ENCODE data around the gene OR5AL1. TPM values are rescaled to one million over a fixed set of nuclear protein-coding genes. Genes with fewer than 3 reads are reported as not detected.

OR5AL1 gene
- total RNA-seq, 3 donors from 2014 or later: not detected

DNA sequence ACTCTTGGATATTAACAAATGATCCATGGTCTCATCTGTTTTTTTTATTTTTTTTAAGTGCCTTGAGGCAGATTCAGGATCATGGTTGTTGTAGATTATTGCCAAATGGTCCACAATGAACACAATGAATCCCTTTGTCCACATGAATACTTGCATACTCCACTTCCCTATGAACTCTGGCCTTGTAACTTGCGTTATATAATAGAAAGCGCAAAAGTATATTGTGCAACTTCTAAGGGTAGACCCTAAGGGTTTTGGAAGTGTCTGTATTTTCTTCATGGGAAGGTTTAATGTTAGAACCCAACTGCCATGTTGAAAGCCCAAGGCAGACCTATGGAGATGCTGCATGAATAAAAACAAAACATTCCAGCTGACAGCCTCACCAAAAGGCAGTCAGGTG is 8.1 kb upstream of the OR5AL1 start:
- Histone ChIP-seq H3K36me3 (no peaks in the 10 kb centered on the region), H3K9me3 (no peaks in the 10 kb centered on the region), H3K27ac (no peak overlapping the region), H3K4me3 (no peak overlapping the region), H3K4me1 (no peaks in the 10 kb centered on the region), H3K27me3 (no peaks in the 10 kb centered on the region)
- intact Hi-C loops (cut with DNase I; ENCODE audit: low total_unique reads): no loop called here
- TF ChIP-seq POLR2A (IDR thresholded peaks at IDR 0.05) (no peak), POLR2AphosphoS5 (IDR thresholded peaks at IDR 0.05) (no peak)
- TF ChIP-seq, protein P1, sequence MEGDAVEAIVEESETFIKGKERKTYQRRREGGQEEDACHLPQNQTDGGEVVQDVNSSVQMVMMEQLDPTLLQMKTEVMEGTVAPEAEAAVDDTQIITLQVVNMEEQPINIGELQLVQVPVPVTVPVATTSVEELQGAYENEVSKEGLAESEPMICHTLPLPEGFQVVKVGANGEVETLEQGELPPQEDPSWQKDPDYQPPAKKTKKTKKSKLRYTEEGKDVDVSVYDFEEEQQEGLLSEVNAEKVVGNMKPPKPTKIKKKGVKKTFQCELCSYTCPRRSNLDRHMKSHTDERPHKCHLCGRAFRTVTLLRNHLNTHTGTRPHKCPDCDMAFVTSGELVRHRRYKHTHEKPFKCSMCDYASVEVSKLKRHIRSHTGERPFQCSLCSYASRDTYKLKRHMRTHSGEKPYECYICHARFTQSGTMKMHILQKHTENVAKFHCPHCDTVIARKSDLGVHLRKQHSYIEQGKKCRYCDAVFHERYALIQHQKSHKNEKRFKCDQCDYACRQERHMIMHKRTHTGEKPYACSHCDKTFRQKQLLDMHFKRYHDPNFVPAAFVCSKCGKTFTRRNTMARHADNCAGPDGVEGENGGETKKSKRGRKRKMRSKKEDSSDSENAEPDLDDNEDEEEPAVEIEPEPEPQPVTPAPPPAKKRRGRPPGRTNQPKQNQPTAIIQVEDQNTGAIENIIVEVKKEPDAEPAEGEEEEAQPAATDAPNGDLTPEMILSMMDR (IDR thresholded peaks at IDR 0.05): no peak
- DNase-seq (ENCODE audit: low spot score in 2 of 2): no peak

DNA sequence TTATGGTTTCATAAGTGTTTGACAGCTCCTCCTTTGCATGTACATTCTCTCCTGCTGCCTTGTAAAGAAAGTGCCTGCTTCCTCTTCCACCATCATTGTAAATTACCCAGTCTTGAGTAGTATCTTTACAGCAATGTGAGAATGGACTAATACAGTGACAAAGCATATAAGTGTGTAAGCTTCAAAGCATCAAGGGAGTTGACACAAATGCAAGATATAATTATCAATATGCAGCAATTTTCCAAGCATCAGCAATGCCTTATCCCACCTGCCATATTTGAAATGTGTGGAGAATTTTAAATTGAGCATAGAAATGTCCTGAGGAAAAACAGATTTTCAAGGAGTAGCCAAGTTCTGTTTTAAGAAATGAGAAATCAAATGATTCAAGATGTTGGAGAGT is 1.7 kb upstream of the OR5AL1 start:
- intact Hi-C loops (cut with DNase I; ENCODE audit: low total_unique reads): no loop called here
- TF ChIP-seq, protein P1 (IDR thresholded peaks at IDR 0.05): no peak
- no peak for TF ChIP-seq POLR2AphosphoS5 (IDR thresholded peaks at IDR 0.05)
- no peak for TF ChIP-seq POLR2A (IDR thresholded peaks at IDR 0.05)
- Histone ChIP-seq H3K9me3 (no peaks in the 10 kb centered on the region), H3K27ac (no peak overlapping the region), H3K4me1 (no peaks in the 10 kb centered on the region), H3K36me3 (no peaks in the 10 kb centered on the region), H3K27me3 (no peaks in the 10 kb centered on the region), H3K4me3 (no peak overlapping the region)
- DNase-seq (ENCODE audit: low spot score in 2 of 2): no peak

DNA sequence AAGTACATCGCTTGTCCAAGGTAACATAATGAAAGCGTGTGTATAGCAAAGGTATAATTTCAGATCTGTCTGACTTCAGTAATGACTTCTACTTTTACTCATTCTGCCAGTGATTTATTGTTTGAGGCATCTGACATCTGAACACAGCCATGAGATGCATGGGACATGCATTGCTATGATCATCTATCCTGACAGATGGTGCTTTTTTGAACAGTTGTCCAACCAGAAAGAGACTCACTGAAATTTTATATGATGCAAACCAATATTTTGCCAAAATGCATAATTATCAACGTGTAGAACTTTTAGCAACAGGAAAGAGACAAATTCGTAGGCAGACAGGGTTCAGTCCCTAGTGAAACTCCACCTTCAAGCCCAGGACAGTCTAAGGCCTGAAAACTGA is 41.0 kb downstream of the OR5AL1 start:
- no peak overlapping the region for H3K4me3 ChIP-seq
- no peaks in the 10 kb centered on the region for H3K36me3 ChIP-seq
- no peaks in the 10 kb centered on the region for H3K27me3 ChIP-seq
- no peak for TF ChIP-seq POLR2A (IDR thresholded peaks at IDR 0.05)
- TF ChIP-seq, protein P1 (IDR thresholded peaks at IDR 0.05): no peak
- no peak for TF ChIP-seq POLR2AphosphoS5 (IDR thresholded peaks at IDR 0.05)
- H3K9me3 ChIP-seq: no peaks in the 10 kb centered on the region
- H3K27ac ChIP-seq: no peak overlapping the region
- H3K4me1 ChIP-seq: no peaks in the 10 kb centered on the region
- DNase-seq (ENCODE audit: low spot score in 2 of 2): no peak
- intact Hi-C loops (cut with DNase I; ENCODE audit: low total_unique reads): no loop called here

DNA sequence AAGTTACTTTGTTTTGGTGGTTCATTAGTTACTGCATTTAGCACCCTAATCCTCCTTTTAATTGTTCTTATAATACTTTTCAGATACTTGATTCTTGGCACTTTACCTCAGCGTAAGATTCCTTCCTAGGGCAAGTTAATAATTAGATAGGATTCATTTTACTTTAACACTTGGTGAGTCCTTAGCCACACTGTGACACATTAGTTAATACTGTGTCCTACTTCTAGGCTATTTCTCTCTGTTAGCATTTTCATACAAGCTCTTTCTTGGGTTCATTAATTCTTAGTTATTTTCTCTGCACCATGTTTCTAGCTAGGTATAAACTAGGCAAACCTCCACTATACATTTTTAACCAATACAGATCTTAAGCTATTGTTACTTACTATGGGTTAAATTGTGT is 44.6 kb downstream of the OR5AL1 start:
- H3K9me3 ChIP-seq: no peaks in the 10 kb centered on the region
- no peaks in the 10 kb centered on the region for H3K4me1 ChIP-seq
- DNase-seq (ENCODE audit: low spot score in 2 of 2): no peak
- H3K36me3 ChIP-seq: no peaks in the 10 kb centered on the region
- H3K27ac ChIP-seq: no peak overlapping the region
- intact Hi-C loops (cut with DNase I; ENCODE audit: low total_unique reads): no loop called here
- H3K4me3 ChIP-seq: no peak overlapping the region
- H3K27me3 ChIP-seq: no peaks in the 10 kb centered on the region
- TF ChIP-seq POLR2A (IDR thresholded peaks at IDR 0.05): no peak
- TF ChIP-seq, protein P1 (IDR thresholded peaks at IDR 0.05): no peak
- no peak for TF ChIP-seq POLR2AphosphoS5 (IDR thresholded peaks at IDR 0.05)

Other genes with a start within 250 kb of the OR5AL1 start
- gene OR5J2, start 236.1 kb upstream of the OR5AL1 start, total RNA-seq: not detected
- gene OR5T2, start 178.4 kb upstream of the OR5AL1 start, total RNA-seq: not detected
- gene OR5T3, start 160.4 kb upstream of the OR5AL1 start, total RNA-seq: not detected
- not detected for gene OR5T1, start 138.5 kb upstream of the OR5AL1 start, total RNA-seq
- gene OR8H1, start 120.4 kb upstream of the OR5AL1 start, total RNA-seq: not detected
- gene OR8K3, start 97.6 kb upstream of the OR5AL1 start, total RNA-seq: not detected
- not detected for gene OR8K1, start 66.7 kb upstream of the OR5AL1 start, total RNA-seq
- not detected for gene OR8J1, start 58.4 kb upstream of the OR5AL1 start, total RNA-seq
- gene OR8U1, start 37.1 kb upstream of the OR5AL1 start, total RNA-seq: not detected
- gene OR5M3, start 60.7 kb downstream of the OR5AL1 start, total RNA-seq: not detected
- not detected for gene OR5M8, start 78.7 kb downstream of the OR5AL1 start, total RNA-seq
- not detected for gene OR5M11, start 130.6 kb downstream of the OR5AL1 start, total RNA-seq
- not detected for gene OR5M10, start 165.0 kb downstream of the OR5AL1 start, total RNA-seq
- gene OR5M1, start 202.2 kb downstream of the OR5AL1 start, total RNA-seq: not detected
- not detected for gene OR5AP2, start 229.7 kb downstream of the OR5AL1 start, total RNA-seq

All from breast epithelium (tissue), 4 donors.